Stomach (tissue), 9 donors: ENCODE results near the gene ATG9A. TPM values are rescaled to one million over a fixed set of nuclear protein-coding genes. Genes with fewer than 3 reads are reported as not detected.
A peak's percentile ranks its signal among the peaks of the same experiment; 100 is the strongest.

Source experiments
- DNase-seq, 2 donors: peaks; one replicate each; pipeline versions ENCODE4 v3.0.0 to v3.0.0-alpha.2; 2013 to 2019
- H3K27ac ChIP-seq, 5 donors: fragments of 200-600 bp in 4 of 5; sonication (generic) in 4 of 5; one replicate each; pipeline ENCODE4 v1.5.1; 2013 to 2019; ENCODE audit warnings: mild to moderate bottlenecking in 1 of 5, moderate library complexity in 1 of 5
- H3K27me3 ChIP-seq, 3 donors: fragments of 200-600 bp; sonication (generic); one replicate each; pipeline ENCODE4 v1.5.1; 2017 to 2019; ENCODE audit warnings: mixed run types in 1 of 3
- H3K36me3 ChIP-seq, 4 donors: fragments of 200-600 bp; sonication (generic); 1 replicate in 3 of 4; 2 replicates in 1 of 4; pipeline ENCODE4 v1.5.1; 2016 to 2019
- H3K4me1 ChIP-seq, 4 donors: fragments of 200-600 bp; sonication (generic); one replicate each; pipeline ENCODE4 v1.5.1; 2016 to 2019
- H3K4me3 ChIP-seq, 4 donors: fragments of 200-600 bp; sonication (generic) in 3 of 4; one replicate each; pipeline ENCODE4 v1.5.1; 2016 to 2019; ENCODE audit warnings: mild to moderate bottlenecking in 1 of 4
- H3K9me3 ChIP-seq, 4 donors: fragments of 200-600 bp; sonication (generic); one replicate each; pipeline ENCODE4 v1.5.1; 2016 to 2019
- CTCF ChIP-seq, 7 experiments: fragments of 450-650 bp in 4 of 7; fragments of 200-600 bp in 3 of 7; sonication (generic) in 3 of 7; IDR thresholded peaks; one replicate each; pipeline ENCODE4 v1.5.1; 2016 to 2019; ENCODE audit warnings: antibody characterized with exemption in 7 of 7, control low read depth in 2 of 7, mild to moderate bottlenecking in 1 of 7
- EP300 ChIP-seq: sonication (generic); formaldehyde crosslinking; IDR thresholded peaks from one replicate; pipeline ENCODE4 v1.6.1; 2017; ENCODE audit warnings: antibody characterized with exemption
- POLR2A ChIP-seq, 4 donors: fragments of 450-650 bp; IDR thresholded peaks; one replicate each; pipeline ENCODE4 v1.6.1; 2016; ENCODE audit warnings: antibody characterized with exemption in 4 of 4, control low read depth in 2 of 4, mild to moderate bottlenecking in 1 of 4, moderate library complexity in 1 of 4
- POLR2AphosphoS5 ChIP-seq, 3 donors: sonication (generic); formaldehyde crosslinking; IDR thresholded peaks; one replicate each; pipeline ENCODE4 v1.6.1; 2016; ENCODE audit warnings: antibody characterized with exemption in 3 of 3
- WGBS, 5 donors: extraction: QIAGEN DNeasy Blood & Tissue Kit in 3 of 5; methylation state at CpG; one replicate each; pipeline versions ENCODE4 v1.1.5 to v1.1.7; 2013 to 2018; 5-methylcytosine and 5-hydroxymethylcytosine counted together
- intact Hi-C: fragments of 100-400 bp; cut with DNase I; formaldehyde crosslinking; loops from one replicate; pipeline ENCODE4 v1.15.1; 2023; ENCODE audit warnings: low total_unique reads
- polyA plus RNA-seq, 3 donors: library from polyadenylated mRNA; stranded (reverse); fragments of 200-250 nt; gene quantifications; one replicate each; pipeline ENCODE4 v1.2.3, GENCODE V29; 2013
- total RNA-seq, 5 donors: library from RNA; depleted of rRNA; stranded (reverse); fragments of >200 nt; gene quantifications; one replicate each; pipeline versions ENCODE4 v1.1.0 to v1.2.3, GENCODE V29; 2014 to 2016
- donor health status: healthy with polysubstance abuse.
- donor health status: Bipolar disorder and iron deficiency.
- donor health status: healthy.

The ATG9A gene
- total and polyA plus RNA-seq, 8 donors, result 1.4 to 100 (median 16.1) TPM

GRCh38 chr2:219173176-219173575 lies 56.3 kb downstream of the ATG9A start:
- peaks cover 12 to 48% (median 35%) of the 10 kb centered on the region in 4 donors for H3K4me1 ChIP-seq
- H3K36me3 ChIP-seq, result peaks cover 32 to 39% (median 36%) of the 10 kb centered on the region in 4 donors
- H3K27me3 ChIP-seq, result no peaks in the 10 kb centered on the region
- H3K9me3 ChIP-seq, result no peaks in the 10 kb centered on the region
- TF ChIP-seq EP300 (no peak), POLR2AphosphoS5 (IDR thresholded peaks at IDR 0.05) (no peak), POLR2A (IDR thresholded peaks at IDR 0.05) (no peak), CTCF (IDR thresholded peaks at IDR 0.05) (no peak)
- intact Hi-C loops, result loop anchor here (5.0 kb wide), 1 partner anchor 44 kb away; the partner anchor contains the start of gene ABCB6
- DNase-seq, result no peak
- no peak overlapping the region for H3K4me3 ChIP-seq
- H3K27ac ChIP-seq, result no peak overlapping the region
- WGBS, 5 donors, result 86 to 93% (median 90%) methylated on average over 6 of the region's 6 CpGs

GRCh38 chr2:219172231-219173154 lies 56.9 kb downstream of the ATG9A start:
- peaks cover 12 to 48% (median 35%) of the 10 kb centered on the region in 4 donors for H3K4me1 ChIP-seq
- TF ChIP-seq POLR2A (IDR thresholded peaks at IDR 0.05), result no peak
- no peak for TF ChIP-seq POLR2AphosphoS5 (IDR thresholded peaks at IDR 0.05)
- no peak for TF ChIP-seq EP300
- no peak for TF ChIP-seq CTCF (IDR thresholded peaks at IDR 0.05)
- no peak for DNase-seq
- no peaks in the 10 kb centered on the region for H3K27me3 ChIP-seq
- H3K36me3 ChIP-seq, result peaks cover 32 to 39% (median 36%) of the 10 kb centered on the region in 4 donors
- intact Hi-C loops, result loop anchor here (5.0 kb wide), 1 partner anchor 45 kb away; the partner anchor contains the start of gene ABCB6
- no peak overlapping the region for H3K4me3 ChIP-seq
- no peaks in the 10 kb centered on the region for H3K9me3 ChIP-seq
- peak overlapping the region in 3 of 5 donors; percentile 68 to 72 (median 72) for H3K27ac ChIP-seq
- 81 to 91% (median 88%) methylated on average over 16 of the region's 16 CpGs for WGBS, 5 donors

- Histone ChIP-seq H3K27me3 (no peaks in the 10 kb centered on the region), H3K27ac (peak overlapping the region in 4 of 5 donors; percentile 59 to 72 (median 70)), H3K4me3 (no peak overlapping the region), H3K9me3 (no peaks in the 10 kb centered on the region), H3K4me1 (peaks cover 12 to 48% (median 32%) of the 10 kb centered on the region in 4 donors), H3K36me3 (peaks cover 32 to 39% (median 36%) of the 10 kb centered on the region in 4 donors)
- peak in 1 of 2 donors; percentile 72 for DNase-seq
- WGBS, 5 donors, result 21 to 38% (median 28%) methylated on average over 5 to 6 of the region's 6 CpGs
- intact Hi-C loops, result loop anchor here (5.0 kb wide), 1 partner anchor 46 kb away; the partner anchor contains the start of gene ABCB6
- no peak for TF ChIP-seq EP300
- TF ChIP-seq POLR2AphosphoS5 (IDR thresholded peaks at IDR 0.05), result peak in 2 of 3 donors; percentile 8 to 32
- TF ChIP-seq CTCF (IDR thresholded peaks at IDR 0.05), result peak in 5 of 7 experiments; percentile 44 to 77 (median 72)
Measured at GRCh38 chr2:219171231-219171651, 58.2 kb downstream of the ATG9A start.

- intact Hi-C loops, result loop anchor here (5.0 kb wide), 1 partner anchor 47 kb away; the partner anchor contains the start of gene ABCB6
- TF ChIP-seq POLR2A (IDR thresholded peaks at IDR 0.05) (no peak), POLR2AphosphoS5 (IDR thresholded peaks at IDR 0.05) (no peak), EP300 (no peak), CTCF (IDR thresholded peaks at IDR 0.05) (no peak)
- no peak for DNase-seq
- no peak within 1 kb of the TSS for H3K4me3 ChIP-seq
- no peaks in the 10 kb centered on the region for H3K9me3 ChIP-seq
- H3K36me3 ChIP-seq, result peaks cover 32 to 36% (median 33%) of the 10 kb centered on the region in 4 donors
- peaks cover 6 to 37% (median 21%) of the 10 kb centered on the region in 4 donors for H3K4me1 ChIP-seq
- 81 to 84% (median 82%) methylated on average over 10 of the region's 10 CpGs for WGBS, 5 donors
- no peaks in the 10 kb centered on the region for H3K27me3 ChIP-seq
- H3K27ac ChIP-seq, result peak within 1 kb of the TSS in 2 of 5 donors; percentile 68 to 72
Measured at GRCh38 chr2:219169930-219170654, 59.3 kb downstream of the ATG9A start, which contains the start of gene SLC23A3. Gene SLC23A3, minus strand, starts transcription at chr2:219170029. Its CDS starts 45 bp downstream, at chr2:219169984.
